Thyroid gland (tissue), 4 donors: ENCODE measurements around the gene CD320.

Experiments used
- POLR2A ChIP-seq, 2 donors: fragments of 450-650 bp; IDR thresholded peaks; one replicate each; pipeline ENCODE4 v1.6.1; 2017; ENCODE audit warnings: antibody characterized with exemption in 2 of 2, mild to moderate bottlenecking in 2 of 2, moderate library complexity in 1 of 2
- TF ChIP-seq, protein P1 (sequence below), 6 experiments: fragments of 200-600 bp in 3 of 6; fragments of 450-650 bp in 3 of 6; sonication (generic) in 3 of 6; IDR thresholded peaks; one replicate each; pipeline ENCODE4 v1.5.1; 2016 to 2019; ENCODE audit warnings: antibody characterized with exemption in 6 of 6, mild to moderate bottlenecking in 2 of 6, inconsistent platforms in 1 of 6, moderate library complexity in 1 of 6

- TF ChIP-seq, protein P1, sequence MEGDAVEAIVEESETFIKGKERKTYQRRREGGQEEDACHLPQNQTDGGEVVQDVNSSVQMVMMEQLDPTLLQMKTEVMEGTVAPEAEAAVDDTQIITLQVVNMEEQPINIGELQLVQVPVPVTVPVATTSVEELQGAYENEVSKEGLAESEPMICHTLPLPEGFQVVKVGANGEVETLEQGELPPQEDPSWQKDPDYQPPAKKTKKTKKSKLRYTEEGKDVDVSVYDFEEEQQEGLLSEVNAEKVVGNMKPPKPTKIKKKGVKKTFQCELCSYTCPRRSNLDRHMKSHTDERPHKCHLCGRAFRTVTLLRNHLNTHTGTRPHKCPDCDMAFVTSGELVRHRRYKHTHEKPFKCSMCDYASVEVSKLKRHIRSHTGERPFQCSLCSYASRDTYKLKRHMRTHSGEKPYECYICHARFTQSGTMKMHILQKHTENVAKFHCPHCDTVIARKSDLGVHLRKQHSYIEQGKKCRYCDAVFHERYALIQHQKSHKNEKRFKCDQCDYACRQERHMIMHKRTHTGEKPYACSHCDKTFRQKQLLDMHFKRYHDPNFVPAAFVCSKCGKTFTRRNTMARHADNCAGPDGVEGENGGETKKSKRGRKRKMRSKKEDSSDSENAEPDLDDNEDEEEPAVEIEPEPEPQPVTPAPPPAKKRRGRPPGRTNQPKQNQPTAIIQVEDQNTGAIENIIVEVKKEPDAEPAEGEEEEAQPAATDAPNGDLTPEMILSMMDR (IDR thresholded peaks at IDR 0.05): no peak
- no peak for TF ChIP-seq POLR2A (IDR thresholded peaks at IDR 0.05)
Observed at GRCh38 chr19:8319807-8320520, 11.8 kb upstream of the CD320 start.
